ENCODE results near the gene FOXJ3.

DNA sequence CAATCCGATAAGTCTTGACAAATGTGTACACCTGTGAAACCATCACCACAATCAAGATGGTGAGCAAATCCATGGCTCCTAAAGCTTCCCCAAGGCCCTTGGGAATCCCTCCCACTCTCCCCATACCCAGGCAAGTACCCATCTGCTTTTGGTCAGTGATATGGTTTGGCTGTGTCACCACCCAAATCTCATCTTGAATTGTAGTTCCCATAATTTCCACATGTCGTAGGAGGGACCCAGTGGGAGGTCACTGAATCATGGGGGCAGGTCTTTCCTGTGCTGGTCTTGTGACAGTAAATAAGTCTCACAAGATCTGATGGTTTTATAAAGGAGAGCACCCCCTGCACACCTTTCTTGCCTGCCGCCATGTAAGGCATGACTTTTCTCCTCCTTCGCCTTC, 196.4 kb downstream of the FOXJ3 start:
- TF ChIP-seq POLR2AphosphoS5 (IDR thresholded peaks at IDR 0.05) = no peak
- TF ChIP-seq, protein P1, sequence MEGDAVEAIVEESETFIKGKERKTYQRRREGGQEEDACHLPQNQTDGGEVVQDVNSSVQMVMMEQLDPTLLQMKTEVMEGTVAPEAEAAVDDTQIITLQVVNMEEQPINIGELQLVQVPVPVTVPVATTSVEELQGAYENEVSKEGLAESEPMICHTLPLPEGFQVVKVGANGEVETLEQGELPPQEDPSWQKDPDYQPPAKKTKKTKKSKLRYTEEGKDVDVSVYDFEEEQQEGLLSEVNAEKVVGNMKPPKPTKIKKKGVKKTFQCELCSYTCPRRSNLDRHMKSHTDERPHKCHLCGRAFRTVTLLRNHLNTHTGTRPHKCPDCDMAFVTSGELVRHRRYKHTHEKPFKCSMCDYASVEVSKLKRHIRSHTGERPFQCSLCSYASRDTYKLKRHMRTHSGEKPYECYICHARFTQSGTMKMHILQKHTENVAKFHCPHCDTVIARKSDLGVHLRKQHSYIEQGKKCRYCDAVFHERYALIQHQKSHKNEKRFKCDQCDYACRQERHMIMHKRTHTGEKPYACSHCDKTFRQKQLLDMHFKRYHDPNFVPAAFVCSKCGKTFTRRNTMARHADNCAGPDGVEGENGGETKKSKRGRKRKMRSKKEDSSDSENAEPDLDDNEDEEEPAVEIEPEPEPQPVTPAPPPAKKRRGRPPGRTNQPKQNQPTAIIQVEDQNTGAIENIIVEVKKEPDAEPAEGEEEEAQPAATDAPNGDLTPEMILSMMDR (IDR thresholded peaks at IDR 0.05) = no peak
- TF ChIP-seq POLR2A (IDR thresholded peaks at IDR 0.05) = no peak

Data from sigmoid colon (tissue), 4 donors.